Right ventricle myocardium inferior (tissue), 1 donor: ENCODE results near the gene DIDO1. TPM values are rescaled to one million over a fixed set of nuclear protein-coding genes. Genes with fewer than 3 reads are reported as not detected.

Source experiments
- ATAC-seq: fragments of 200-7000 bp; cut with Tn5 transposase; one replicate; pipeline ENCODE4 v1.9.1; 2020; ENCODE audit warnings: mild to moderate bottlenecking, moderate library complexity
- DNase-seq: peaks from one replicate; pipeline ENCODE4 v3.0.0; 2021; ENCODE audit errors: missing footprints
- intact Hi-C: fragments of 100-400 bp; cut with DNase I; formaldehyde crosslinking; loops from one replicate; pipeline ENCODE4 v1.11.0; 2022
- total RNA-seq: library from RNA; stranded (reverse); fragmentation: NEBNext Ultra II Directional; extraction: Animal tissue kit (Norgen Biotek cat#: 25700); gene quantifications from one replicate; pipeline ENCODE4 v1.2.1, GENCODE V29; 2021
- donor health status: DM: no; HTN: yes; CAD: no; lungs with severe emphysema.

DIDO1 gene
- total RNA-seq, 1 donor from 2014 or later, result 33.5 TPM

DNA sequence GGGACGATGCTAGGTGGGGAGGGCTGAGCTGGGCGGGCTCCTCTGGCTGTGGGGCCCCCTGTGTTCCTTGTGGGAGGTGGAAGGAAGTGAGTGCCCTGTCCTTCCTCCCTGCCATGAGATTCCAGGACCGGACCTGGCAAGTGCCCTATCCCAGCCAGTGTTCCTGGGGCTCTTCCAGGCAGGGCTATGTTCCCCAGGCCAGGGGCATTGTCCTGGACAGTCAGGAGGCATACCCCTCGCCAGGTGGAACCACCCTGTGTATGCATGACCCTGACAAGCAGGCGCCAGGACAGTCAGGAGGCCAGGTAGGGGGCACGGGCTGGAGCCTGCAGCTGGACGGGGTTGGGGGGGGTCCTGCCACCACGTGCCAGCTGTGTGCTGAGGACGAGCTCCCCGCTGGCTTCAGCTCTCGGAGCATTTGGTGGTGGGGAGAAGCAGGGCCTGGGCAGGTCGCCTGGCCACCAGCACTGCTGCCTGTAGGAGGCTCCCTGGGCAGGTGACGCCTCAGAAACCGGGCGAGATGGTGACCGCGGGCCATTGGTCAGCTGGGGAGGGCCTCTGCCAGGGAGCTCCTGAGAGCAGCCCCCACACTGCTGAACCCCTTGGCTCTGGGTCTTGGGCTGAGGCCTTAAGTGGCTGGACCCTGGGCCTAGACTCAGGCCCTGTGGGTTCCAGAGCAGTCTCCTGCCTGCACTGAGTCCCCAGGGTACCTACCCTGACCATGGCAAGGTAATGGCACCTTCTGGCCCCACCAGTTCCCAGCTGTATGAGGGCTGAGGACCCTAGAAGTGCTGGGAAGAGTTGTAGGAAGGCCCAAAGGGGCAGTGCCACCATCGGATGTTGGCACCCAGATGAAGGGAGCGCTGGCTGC lies 26.9 kb upstream of the DIDO1 start:
- ATAC-seq (no peak), DNase-seq (peak; percentile 55)
- intact Hi-C loops, result no loop called here

GRCh38 chr20:62952373-62952967 lies 26.2 kb upstream of the DIDO1 start, which contains the start of gene SLC17A9:
SLC17A9 (plus strand) TSS chr20:62952709; CDS start chr20:62952831, 122 bp downstream.
- DNase-seq (peak; percentile 92), ATAC-seq (peak; percentile 35)
- intact Hi-C loops, result no loop called here

DNA sequence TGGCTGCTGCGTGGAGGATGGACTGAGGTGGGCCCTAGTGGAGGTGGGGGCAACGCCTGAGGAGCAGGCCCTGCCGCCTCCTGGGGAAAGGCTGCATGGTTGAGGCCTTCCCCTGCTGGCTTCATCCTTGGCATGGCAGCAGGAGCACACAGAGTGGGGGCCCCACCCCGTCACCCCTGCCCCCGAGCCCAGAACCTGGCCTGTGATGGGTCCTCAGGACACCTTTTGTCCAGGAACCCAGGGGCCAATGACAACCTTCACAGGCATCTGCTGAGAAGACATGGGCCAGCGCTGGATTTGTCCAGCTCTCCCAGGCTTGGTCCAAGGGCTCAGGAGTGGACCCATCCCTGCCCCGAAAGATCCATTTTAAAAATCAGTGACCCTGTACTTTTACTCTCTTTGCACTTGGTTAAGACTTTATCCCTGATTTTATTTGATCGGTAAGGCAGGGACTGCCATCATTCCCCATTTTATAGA lies 25.6 kb upstream of the DIDO1 start:
- intact Hi-C loops, result no loop called here
- DNase-seq, result no peak

DNA sequence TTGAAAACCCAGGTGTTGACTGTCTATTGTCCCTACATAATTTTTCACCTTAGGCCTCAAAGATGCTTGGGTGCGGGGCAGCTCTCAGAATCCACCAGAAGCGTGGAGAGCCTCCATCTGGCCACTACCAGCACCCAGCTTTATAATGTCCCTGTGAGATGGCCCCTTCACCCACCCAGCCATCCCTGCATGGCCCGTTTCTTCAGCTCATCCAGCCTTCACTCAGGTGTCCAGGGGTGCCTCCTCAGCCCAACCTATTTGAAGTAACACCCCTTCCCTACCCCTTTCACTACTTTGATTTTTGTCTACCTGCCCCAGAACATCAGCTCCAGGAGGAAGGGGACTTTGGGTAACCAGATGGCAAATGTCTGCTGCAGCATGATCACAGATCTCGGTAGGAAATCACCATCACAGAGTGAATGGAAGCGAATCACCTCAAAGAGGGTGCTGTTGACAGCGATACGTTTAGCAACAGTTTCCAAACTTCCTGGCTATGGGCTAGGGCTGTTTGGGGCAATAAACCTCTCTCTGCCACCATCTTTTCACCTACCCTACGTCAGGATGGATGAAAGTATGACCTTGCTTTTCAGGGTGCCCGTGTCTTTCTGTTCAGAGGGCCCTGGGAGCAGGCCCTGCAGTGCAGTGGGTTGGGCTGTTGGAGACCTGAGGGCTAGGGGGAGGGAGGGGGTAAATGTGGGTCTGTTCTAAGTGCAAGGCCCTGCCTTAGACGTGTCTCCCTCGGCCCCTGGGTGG lies 25.0 kb upstream of the DIDO1 start:
- ATAC-seq, result no peak

More for the DNA sequence above, 25.6 kb upstream of the DIDO1 start:
- no peak for ATAC-seq

DNA sequence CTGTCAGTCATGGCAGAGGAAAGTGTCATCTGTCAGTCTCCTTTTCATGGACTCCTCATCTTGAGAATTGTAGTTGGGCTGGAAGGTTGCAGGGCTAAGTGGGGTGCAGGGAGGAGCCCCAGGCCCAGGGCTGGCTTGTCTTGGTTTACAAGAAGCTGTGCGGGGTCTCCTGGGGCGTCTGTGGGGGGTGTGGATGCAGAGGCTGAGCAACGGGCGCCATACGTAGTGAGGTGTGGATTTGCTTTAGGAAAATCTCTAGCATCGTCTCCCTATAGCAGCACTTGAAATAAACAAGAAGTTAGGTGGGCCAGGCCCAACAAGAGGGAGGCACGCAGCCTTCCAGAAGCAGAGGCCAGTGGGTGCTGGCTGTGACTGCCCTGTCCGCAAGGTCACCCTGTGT lies 24.4 kb upstream of the DIDO1 start:
- ATAC-seq (no peak), DNase-seq (no peak)
- intact Hi-C loops, result no loop called here

More for the DNA sequence above, 25.0 kb upstream of the DIDO1 start:
- intact Hi-C loops, result no loop called here
- peak; percentile 65 for DNase-seq

GRCh38 chr20:62949962-62950361 lies 23.7 kb upstream of the DIDO1 start:
- ATAC-seq (no peak), DNase-seq (no peak)
- intact Hi-C loops, result no loop called here

DNA sequence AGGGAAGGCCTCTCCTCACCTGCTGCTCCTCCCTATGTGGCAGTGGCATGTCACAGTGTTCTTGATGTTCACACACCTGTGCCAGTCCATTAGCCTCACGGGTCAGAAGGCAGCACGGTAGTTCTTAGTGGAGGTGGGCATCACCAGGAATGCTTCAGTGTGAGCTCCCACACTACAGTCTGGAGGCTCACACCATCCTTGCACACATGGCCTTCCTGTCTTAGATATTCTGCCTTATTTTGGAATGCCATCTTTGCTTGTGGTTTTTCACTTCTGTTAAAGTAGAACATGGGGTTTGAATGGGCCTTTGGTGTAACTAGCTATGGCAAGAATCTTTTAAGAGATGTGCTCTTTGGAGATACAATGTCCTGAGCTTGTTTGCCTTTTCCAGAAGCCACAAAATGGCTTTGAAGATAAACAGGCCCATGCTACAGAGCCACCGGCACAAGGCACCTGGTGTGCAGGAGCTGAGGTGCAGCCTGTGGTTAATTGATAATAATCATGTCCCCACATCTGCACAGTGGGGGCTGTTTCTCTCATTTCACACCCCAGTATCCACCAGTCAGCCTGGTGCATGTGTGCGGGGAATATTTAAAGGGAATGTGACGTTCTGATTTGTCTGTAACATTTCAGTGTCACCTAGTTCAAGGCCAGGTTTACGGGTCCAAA lies 23.0 kb upstream of the DIDO1 start:
- no peak for DNase-seq
- ATAC-seq, result no peak
- intact Hi-C loops, result no loop called here

- no peak for ATAC-seq
- DNase-seq, result no peak
- intact Hi-C loops, result no loop called here
Measured at GRCh38 chr20:62947532-62948300, 21.4 kb upstream of the DIDO1 start.

GRCh38 chr20:62946918-62947317 lies 20.6 kb upstream of the DIDO1 start:
- DNase-seq (no peak), ATAC-seq (peak; percentile 85)
- intact Hi-C loops, result no loop called here

DNA sequence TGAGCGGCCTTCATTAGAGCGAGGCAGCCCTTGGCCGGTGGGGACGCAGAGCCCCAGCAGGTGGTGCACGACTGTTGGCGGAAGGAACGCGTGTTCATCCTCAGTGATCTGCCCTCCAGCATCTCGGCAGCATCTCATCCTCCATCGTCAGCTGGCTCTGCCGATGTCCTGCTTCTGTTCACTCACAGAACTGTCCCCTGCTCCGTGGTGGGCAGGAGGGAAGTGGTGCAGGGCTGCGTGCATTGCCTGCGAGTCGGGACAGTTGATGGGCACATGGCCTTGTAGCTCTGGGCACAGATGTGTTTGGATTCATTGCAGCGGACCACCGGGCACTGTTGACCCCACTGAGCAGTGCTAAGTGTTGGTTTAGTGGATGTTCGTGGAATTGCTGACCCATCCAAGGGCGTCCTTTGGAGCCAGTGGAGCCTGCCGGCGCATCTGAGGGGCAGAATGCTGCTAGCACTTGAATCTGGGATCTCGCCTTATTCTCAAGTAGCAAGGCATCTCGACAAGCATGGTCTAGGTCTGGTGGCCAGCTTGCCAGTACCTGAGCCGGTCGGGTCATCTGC lies 19.6 kb upstream of the DIDO1 start:
- intact Hi-C loops, result no loop called here
- DNase-seq, result peak; percentile 68
- ATAC-seq, result peak; percentile 4

- DNase-seq, result no peak
- intact Hi-C loops, result no loop called here
- no peak for ATAC-seq
Measured at GRCh38 chr20:62944746-62945145, 18.4 kb upstream of the DIDO1 start.

GRCh38 chr20:62944184-62944583 lies 17.9 kb upstream of the DIDO1 start:
- intact Hi-C loops, result no loop called here
- ATAC-seq (no peak), DNase-seq (peak; percentile 57)

DNA sequence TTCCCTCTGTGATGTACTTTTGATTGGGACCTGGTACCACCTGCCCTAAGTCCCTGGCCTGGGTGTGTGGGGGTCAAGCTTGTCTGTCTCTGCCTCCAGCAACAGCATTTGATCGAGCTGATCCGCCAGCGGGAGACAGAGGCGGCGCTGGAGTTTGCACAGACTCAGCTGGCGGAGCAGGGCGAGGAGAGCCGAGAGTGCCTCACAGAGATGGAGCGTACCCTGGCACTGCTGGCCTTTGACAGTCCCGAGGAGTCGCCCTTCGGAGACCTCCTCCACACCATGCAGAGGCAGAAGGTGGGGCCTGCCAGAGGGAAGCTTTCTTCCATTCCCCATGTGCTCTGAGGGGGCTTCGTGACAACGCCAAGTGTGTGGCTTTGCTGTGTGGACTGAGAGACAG lies 17.1 kb upstream of the DIDO1 start:
- DNase-seq (peak; percentile 53), ATAC-seq (no peak)
- intact Hi-C loops, result no loop called here

- intact Hi-C loops, result no loop called here
Measured at GRCh38 chr20:62942456-62942855, 16.2 kb upstream of the DIDO1 start.

GRCh38 chr20:62941792-62942191 lies 15.5 kb upstream of the DIDO1 start:
- intact Hi-C loops, result no loop called here
- DNase-seq (no peak), ATAC-seq (no peak)

More at GRCh38 chr20:62942456-62942855, 16.2 kb upstream of the DIDO1 start:
- no peak for ATAC-seq
- DNase-seq, result peak; percentile 67

- ATAC-seq (no peak), DNase-seq (no peak)
- intact Hi-C loops, result no loop called here
Measured at GRCh38 chr20:62940875-62941274, 14.6 kb upstream of the DIDO1 start.

GRCh38 chr20:62938105-62938888 lies 12.0 kb upstream of the DIDO1 start, which contains the start of gene GID8:
GID8 (plus strand) TSS chr20:62938147; CDS start chr20:62941503, 3,356 bp downstream.
- DNase-seq, result peak; percentile 80
- peak; percentile 52 for ATAC-seq
- intact Hi-C loops, result loop anchor here (5.0 kb wide), 1 partner anchor 36 kb away; no protein-coding TSS in a partner anchor
